GM21619 (cell line): ENCODE data around the gene CCDC27.
A peak's percentile ranks its signal among the peaks of the same experiment; 100 is the strongest.

ENCODE experiments used
- ATAC-seq: cut with Tn5 transposase; IDR thresholded peaks from one replicate; pipeline ENCODE4 v1.9.1; 2021; ENCODE audit not compliant: unreplicated experiment

Gene CCDC27

GRCh38 chr1:3750741-3751140, 1.5 kb upstream of the CCDC27 start:
- ATAC-seq: no peak

- no peak for ATAC-seq
Observed at GRCh38 chr1:3753656-3754454, 1.6 kb downstream of the CCDC27 start.

GRCh38 chr1:3756394-3756793, 4.1 kb downstream of the CCDC27 start:
- no peak for ATAC-seq

GRCh38 chr1:3759164-3759563, 6.9 kb downstream of the CCDC27 start:
- ATAC-seq: no peak

GRCh38 chr1:3759796-3760195, 7.5 kb downstream of the CCDC27 start:
- ATAC-seq: no peak

- ATAC-seq: no peak
Observed at GRCh38 chr1:3761296-3762010, 9.2 kb downstream of the CCDC27 start.

- no peak for ATAC-seq
Observed at GRCh38 chr1:3762151-3762872, 10.1 kb downstream of the CCDC27 start.

GRCh38 chr1:3762873-3763228, 10.6 kb downstream of the CCDC27 start:
- no peak for ATAC-seq

GRCh38 chr1:3763351-3764125, 11.3 kb downstream of the CCDC27 start:
- no peak for ATAC-seq

GRCh38 chr1:3767328-3767925, 15.2 kb downstream of the CCDC27 start:
- ATAC-seq: no peak

GRCh38 chr1:3768811-3769390, 16.7 kb downstream of the CCDC27 start:
- ATAC-seq: no peak

- ATAC-seq: no peak
Observed at GRCh38 chr1:3770047-3770765, 18.0 kb downstream of the CCDC27 start.

GRCh38 chr1:3771108-3772026, 19.1 kb downstream of the CCDC27 start:
- no peak for ATAC-seq

GRCh38 chr1:3772027-3772714, 19.9 kb downstream of the CCDC27 start:
- peak; percentile 58 for ATAC-seq

- peak; percentile 14 for ATAC-seq
Observed at GRCh38 chr1:3772715-3773571, 20.7 kb downstream of the CCDC27 start, which contains the start of gene SMIM1. Gene SMIM1 (plus strand): TSS chr1:3772749. CDS start chr1:3775374, 2,625 bp downstream.

- ATAC-seq: no peak
Observed at GRCh38 chr1:3773572-3774275, 21.5 kb downstream of the CCDC27 start.
